ENCODE results near the gene CACNG3. TPM values are rescaled to one million over a fixed set of nuclear protein-coding genes. Genes with fewer than 3 reads are reported as not detected.
A peak's percentile ranks its signal among the peaks of the same experiment; 100 is the strongest.
"Not testable (repeated sequence)": the region's sequence is repeated elsewhere in the genome, so short reads cannot be mapped to it uniquely, and the experiment has no call there.

CACNG3 gene
- total RNA-seq, 6 donors from 2014 or later: not detected

GRCh38 chr16:24294131-24294530 is 38.0 kb downstream of the CACNG3 start:
- DNase-seq (no peak), ATAC-seq (ENCODE audit: low FRiP score in 2 of 2) (no peak)
- TF ChIP-seq POLR2AphosphoS5 (IDR thresholded peaks at IDR 0.05) (no peak), CTCF (IDR thresholded peaks at IDR 0.05) (no peak), EP300 (IDR thresholded peaks at IDR 0.05) (no peak), POLR2A (IDR thresholded peaks at IDR 0.05) (no peak)
- Histone ChIP-seq H3K27ac (no peak overlapping the region), H3K27me3 (no peaks in the 10 kb centered on the region), H3K9me3 (no peaks in the 10 kb centered on the region), H3K36me3 (no peaks in the 10 kb centered on the region), H3K4me3 (no peak overlapping the region), H3K4me1 (no peaks in the 10 kb centered on the region)
- 74 to 81% methylated on average over 7 of the region's 7 CpGs for WGBS, 2 donors

- WGBS, 2 donors: 49 to 62% methylated on average over 3 of the region's 3 CpGs
- peak in 1 of 2 donors; percentile 39 for DNase-seq
- no peak for ATAC-seq (ENCODE audit: low FRiP score in 2 of 2)
These were observed 41.2 kb downstream of the CACNG3 start for GRCh38 chr16:24297375-24297774.

GRCh38 chr16:24298548-24299167 is 42.5 kb downstream of the CACNG3 start:
- no peak overlapping the region for H3K4me3 ChIP-seq
- no peaks in the 10 kb centered on the region for H3K27me3 ChIP-seq
- TF ChIP-seq EP300 (IDR thresholded peaks at IDR 0.05): no peak
- TF ChIP-seq CTCF (IDR thresholded peaks at IDR 0.05): no peak
- no peak for TF ChIP-seq POLR2A (IDR thresholded peaks at IDR 0.05)
- TF ChIP-seq POLR2AphosphoS5 (IDR thresholded peaks at IDR 0.05): no peak
- H3K4me1 ChIP-seq: no peaks in the 10 kb centered on the region
- H3K9me3 ChIP-seq: no peaks in the 10 kb centered on the region
- WGBS, 2 donors: 62 to 76% methylated on average over 5 of the region's 5 CpGs
- ATAC-seq (ENCODE audit: low FRiP score in 2 of 2): no peak
- no peak for DNase-seq
- no peak overlapping the region for H3K27ac ChIP-seq
- no peaks in the 10 kb centered on the region for H3K36me3 ChIP-seq

More at GRCh38 chr16:24297375-24297774, 41.2 kb downstream of the CACNG3 start:
- Histone ChIP-seq H3K4me3 (no peak overlapping the region), H3K9me3 (no peaks in the 10 kb centered on the region), H3K4me1 (no peaks in the 10 kb centered on the region), H3K27me3 (no peaks in the 10 kb centered on the region), H3K36me3 (no peaks in the 10 kb centered on the region), H3K27ac (no peak overlapping the region)
- no peak for TF ChIP-seq EP300 (IDR thresholded peaks at IDR 0.05)

- not testable (repeated sequence) for ATAC-seq (ENCODE audit: low FRiP score in 2 of 2); H3K9me3 ChIP-seq; H3K36me3 ChIP-seq; H3K27me3 ChIP-seq; H3K4me3 ChIP-seq; H3K27ac ChIP-seq; DNase-seq; H3K4me1 ChIP-seq
- WGBS, 2 donors: 85 to 90% methylated on average over 6 of the region's 6 CpGs
These were observed 44.6 kb downstream of the CACNG3 start for GRCh38 chr16:24300750-24301149.

- TF ChIP-seq CTCF (IDR thresholded peaks at IDR 0.05) (no peak), EP300 (IDR thresholded peaks at IDR 0.05) (no peak), POLR2AphosphoS5 (IDR thresholded peaks at IDR 0.05) (no peak), POLR2A (IDR thresholded peaks at IDR 0.05) (no peak)
- H3K4me3 ChIP-seq: no peak overlapping the region
- H3K27ac ChIP-seq: no peak overlapping the region
- H3K4me1 ChIP-seq: no peaks in the 10 kb centered on the region
- WGBS, 2 donors: 82 to 85% methylated on average over 8 of the region's 8 CpGs
- ATAC-seq (ENCODE audit: low FRiP score in 2 of 2) (no peak), DNase-seq (no peak)
- H3K36me3 ChIP-seq: no peaks in the 10 kb centered on the region
- H3K9me3 ChIP-seq: no peaks in the 10 kb centered on the region
- H3K27me3 ChIP-seq: no peaks in the 10 kb centered on the region
These were observed 46.5 kb downstream of the CACNG3 start for GRCh38 chr16:24302636-24303035.

- Histone ChIP-seq H3K36me3 (no peaks in the 10 kb centered on the region), H3K4me3 (no peak overlapping the region), H3K27me3 (no peaks in the 10 kb centered on the region), H3K9me3 (no peaks in the 10 kb centered on the region), H3K4me1 (no peaks in the 10 kb centered on the region), H3K27ac (no peak overlapping the region)
- TF ChIP-seq POLR2AphosphoS5 (IDR thresholded peaks at IDR 0.05): no peak
- TF ChIP-seq EP300 (IDR thresholded peaks at IDR 0.05): no peak
- no peak for TF ChIP-seq CTCF (IDR thresholded peaks at IDR 0.05)
- no peak for TF ChIP-seq POLR2A (IDR thresholded peaks at IDR 0.05)
- no peak for DNase-seq
- 76 to 83% methylated on average over 5 of the region's 5 CpGs for WGBS, 2 donors
- no peak for ATAC-seq (ENCODE audit: low FRiP score in 2 of 2)
These were observed 52.1 kb downstream of the CACNG3 start for GRCh38 chr16:24308200-24308599.
